ENCODE measurements around the gene FER1L5. TPM values are rescaled to one million over a fixed set of nuclear protein-coding genes. Genes with fewer than 3 reads are reported as not detected.

The FER1L5 gene
- total RNA-seq, 2 experiments from 2014 or later, result not detected

- no peak overlapping the region for H3K4me3 Mint-ChIP-seq
- H3K36me3 Mint-ChIP-seq, result peaks cover 19% of the 10 kb centered on the region
- H3K9me3 Mint-ChIP-seq, result no peaks in the 10 kb centered on the region
- no peak overlapping the region for H3K27ac Mint-ChIP-seq
- H3K27me3 Mint-ChIP-seq, result no peaks in the 10 kb centered on the region
- no peak for DNase-seq
- no peaks in the 10 kb centered on the region for H3K4me1 Mint-ChIP-seq
Observed at GRCh38 chr2:96727431-96727830, 84.9 kb downstream of the FER1L5 start.

GRCh38 chr2:96729748-96730147 is 87.2 kb downstream of the FER1L5 start:
- DNase-seq, result no peak
- no peaks in the 10 kb centered on the region for H3K4me1 Mint-ChIP-seq
- H3K36me3 Mint-ChIP-seq, result peaks cover 21% of the 10 kb centered on the region
- H3K27ac Mint-ChIP-seq, result no peak overlapping the region
- H3K27me3 Mint-ChIP-seq, result no peaks in the 10 kb centered on the region
- no peak overlapping the region for H3K4me3 Mint-ChIP-seq
- H3K9me3 Mint-ChIP-seq, result no peaks in the 10 kb centered on the region

- DNase-seq, result no peak
- Mint-ChIP-seq H3K27me3 (no peaks in the 10 kb centered on the region), H3K27ac (no peak overlapping the region), H3K4me1 (no peaks in the 10 kb centered on the region), H3K4me3 (no peak overlapping the region), H3K9me3 (no peaks in the 10 kb centered on the region), H3K36me3 (peaks cover 21% of the 10 kb centered on the region)
Observed at GRCh38 chr2:96730212-96730611, 87.6 kb downstream of the FER1L5 start.

GRCh38 chr2:96733931-96734330 is 91.4 kb downstream of the FER1L5 start:
- peaks cover 9% of the 10 kb centered on the region for H3K4me1 Mint-ChIP-seq
- H3K36me3 Mint-ChIP-seq, result peaks cover 12% of the 10 kb centered on the region
- DNase-seq, result no peak
- H3K9me3 Mint-ChIP-seq, result no peaks in the 10 kb centered on the region
- H3K27me3 Mint-ChIP-seq, result no peaks in the 10 kb centered on the region
- H3K4me3 Mint-ChIP-seq, result no peak overlapping the region
- no peak overlapping the region for H3K27ac Mint-ChIP-seq

GRCh38 chr2:96734880-96735583 is 92.5 kb downstream of the FER1L5 start:
- H3K9me3 Mint-ChIP-seq, result no peaks in the 10 kb centered on the region
- peaks cover 14% of the 10 kb centered on the region for H3K4me1 Mint-ChIP-seq
- DNase-seq, result no peak
- no peak overlapping the region for H3K4me3 Mint-ChIP-seq
- no peak overlapping the region for H3K27ac Mint-ChIP-seq
- H3K27me3 Mint-ChIP-seq, result no peaks in the 10 kb centered on the region
- peaks cover 12% of the 10 kb centered on the region for H3K36me3 Mint-ChIP-seq

- no peaks in the 10 kb centered on the region for H3K9me3 Mint-ChIP-seq
- H3K36me3 Mint-ChIP-seq, result peaks cover 6% of the 10 kb centered on the region
- DNase-seq, result no peak
- H3K27me3 Mint-ChIP-seq, result no peaks in the 10 kb centered on the region
- H3K4me3 Mint-ChIP-seq, result no peak overlapping the region
- H3K27ac Mint-ChIP-seq, result no peak overlapping the region
- peaks cover 20% of the 10 kb centered on the region for H3K4me1 Mint-ChIP-seq
Observed at GRCh38 chr2:96737251-96737650, 94.7 kb downstream of the FER1L5 start.

GRCh38 chr2:96737831-96738230 is 95.3 kb downstream of the FER1L5 start:
- Mint-ChIP-seq H3K9me3 (no peaks in the 10 kb centered on the region), H3K27ac (no peak overlapping the region), H3K36me3 (peaks cover 6% of the 10 kb centered on the region), H3K4me1 (peaks cover 20% of the 10 kb centered on the region), H3K27me3 (no peaks in the 10 kb centered on the region), H3K4me3 (no peak overlapping the region)
- no peak for DNase-seq

- Mint-ChIP-seq H3K27ac (peak overlapping the region; percentile 85), H3K27me3 (no peaks in the 10 kb centered on the region), H3K4me1 (peaks cover 20% of the 10 kb centered on the region), H3K4me3 (peak overlapping the region; percentile 96), H3K9me3 (no peaks in the 10 kb centered on the region), H3K36me3 (no peaks in the 10 kb centered on the region)
- DNase-seq, result no peak
Observed at GRCh38 chr2:96739076-96739632, 96.6 kb downstream of the FER1L5 start.

GRCh38 chr2:96739633-96740428 is 97.3 kb downstream of the FER1L5 start, which contains the start of gene LMAN2L:
TSS of gene LMAN2L (minus strand) at chr2:96740064. CDS start at chr2:96740040, 24 bp downstream.
- H3K36me3 Mint-ChIP-seq, result no peaks in the 10 kb centered on the region
- H3K4me1 Mint-ChIP-seq, result peaks cover 20% of the 10 kb centered on the region
- peak; percentile 95 for DNase-seq
- H3K9me3 Mint-ChIP-seq, result no peaks in the 10 kb centered on the region
- H3K27me3 Mint-ChIP-seq, result no peaks in the 10 kb centered on the region
- peak within 1 kb of the TSS; percentile 85 for H3K27ac Mint-ChIP-seq
- peak within 1 kb of the TSS; percentile 96 for H3K4me3 Mint-ChIP-seq

GRCh38 chr2:96747061-96747617 is 104.6 kb downstream of the FER1L5 start:
- Mint-ChIP-seq H3K27ac (no peak overlapping the region), H3K4me1 (no peaks in the 10 kb centered on the region), H3K4me3 (no peak overlapping the region), H3K27me3 (no peaks in the 10 kb centered on the region), H3K36me3 (no peaks in the 10 kb centered on the region), H3K9me3 (no peaks in the 10 kb centered on the region)
- DNase-seq, result no peak

- DNase-seq, result no peak
- no peak overlapping the region for H3K27ac Mint-ChIP-seq
- H3K27me3 Mint-ChIP-seq, result no peaks in the 10 kb centered on the region
- no peaks in the 10 kb centered on the region for H3K4me1 Mint-ChIP-seq
- H3K9me3 Mint-ChIP-seq, result no peaks in the 10 kb centered on the region
- no peak overlapping the region for H3K4me3 Mint-ChIP-seq
- H3K36me3 Mint-ChIP-seq, result no peaks in the 10 kb centered on the region
Observed at GRCh38 chr2:96751800-96752199, 109.2 kb downstream of the FER1L5 start.

- no peaks in the 10 kb centered on the region for H3K36me3 Mint-ChIP-seq
- no peak overlapping the region for H3K4me3 Mint-ChIP-seq
Observed at GRCh38 chr2:96753661-96754282, 111.2 kb downstream of the FER1L5 start.

GRCh38 chr2:96754317-96754716 is 111.8 kb downstream of the FER1L5 start:
- Mint-ChIP-seq H3K9me3 (no peaks in the 10 kb centered on the region), H3K4me1 (peaks cover under 1% of the 10 kb centered on the region), H3K27me3 (no peaks in the 10 kb centered on the region), H3K4me3 (no peak overlapping the region), H3K27ac (no peak overlapping the region), H3K36me3 (no peaks in the 10 kb centered on the region)
- no peak for DNase-seq

More at GRCh38 chr2:96753661-96754282, 111.2 kb downstream of the FER1L5 start:
- no peaks in the 10 kb centered on the region for H3K27me3 Mint-ChIP-seq
- no peaks in the 10 kb centered on the region for H3K9me3 Mint-ChIP-seq
- H3K4me1 Mint-ChIP-seq, result no peaks in the 10 kb centered on the region
- no peak overlapping the region for H3K27ac Mint-ChIP-seq
- DNase-seq, result no peak
